Naive B cell (primary cell): ENCODE measurements around the gene SLC9A5. TPM values are rescaled to one million over a fixed set of nuclear protein-coding genes. Genes with fewer than 3 reads are reported as not detected.

Experiments used
- ATAC-seq, 2 donors: fragments of 150-1000 bp; cut with Tn5 transposase; 2 replicates each; pipeline ENCODE4 v1.10.0; 2021; ENCODE audit warnings: low read depth in 2 of 2, mild to moderate bottlenecking in 2 of 2, moderate library complexity in 2 of 2
- DNase-seq: peaks from one replicate; pipeline ENCODE4 v3.0.0; 2022
- H3K27ac Mint-ChIP-seq, 6 donors: one replicate each; pipeline ENCODE4 v1.8.0; 2020 to 2022; ENCODE audit warnings: mild to moderate bottlenecking in 6 of 6, mixed read lengths in 6 of 6, moderate library complexity in 5 of 6, inconsistent platforms in 2 of 6
- H3K27me3 Mint-ChIP-seq, 3 donors: one replicate each; pipeline ENCODE4 v1.8.0; 2021 to 2022; ENCODE audit warnings: mixed read lengths in 3 of 3, mild to moderate bottlenecking in 1 of 3
- H3K36me3 Mint-ChIP-seq, 2 donors: one replicate each; pipeline ENCODE4 v1.8.0; 2020 to 2022; ENCODE audit warnings: mixed read lengths in 2 of 2, inconsistent platforms in 1 of 2, mild to moderate bottlenecking in 1 of 2
- H3K4me1 Mint-ChIP-seq, 3 donors: one replicate each; pipeline ENCODE4 v1.8.0; 2020 to 2022; ENCODE audit warnings: mixed read lengths in 3 of 3, inconsistent platforms in 1 of 3, mild to moderate bottlenecking in 1 of 3, moderate library complexity in 1 of 3
- H3K4me3 Mint-ChIP-seq, 8 donors: one replicate each; pipeline ENCODE4 v1.8.0; 2020 to 2022; ENCODE audit warnings: mild to moderate bottlenecking in 8 of 8, mixed read lengths in 8 of 8, moderate library complexity in 8 of 8, inconsistent platforms in 2 of 8
- H3K9me3 Mint-ChIP-seq, 7 donors: one replicate each; pipeline ENCODE4 v1.8.0; 2020 to 2022; ENCODE audit warnings: mixed read lengths in 7 of 7, mild to moderate bottlenecking in 5 of 7, inconsistent platforms in 2 of 7, moderate library complexity in 1 of 7
- polyA plus RNA-seq, 6 donors: library from polyadenylated mRNA; unstranded; fragments of 300-500 nt; fragmentation: Illumina TruSeq; gene quantifications; one replicate each; pipeline ENCODE4 v1.2.3, GENCODE V29; 2021; ENCODE audit warnings: low read depth in 6 of 6

Gene SLC9A5
- polyA plus RNA-seq, 6 donors from 2014 or later = 0.08 to 0.14 (median 0.10) TPM; not detected in 2

GRCh38 chr16:67246756-67247191 lies 2.0 kb upstream of the SLC9A5 start:
- Mint-ChIP-seq H3K27me3 (peaks cover 0 to 20% (median 19%) of the 10 kb centered on the region in 3 donors), H3K27ac (peak overlapping the region in 3 of 6 donors; percentile 43 to 61 (median 54)), H3K4me1 (peaks cover 44 to 47% (median 45%) of the 10 kb centered on the region in 3 donors), H3K9me3 (no peaks in the 10 kb centered on the region), H3K36me3 (no peaks in the 10 kb centered on the region), H3K4me3 (peak overlapping the region; percentile 87 to 99 (median 96))
- DNase-seq (no peak), ATAC-seq (peak in 1 of 2 donors; percentile 1)

- Mint-ChIP-seq H3K27me3 (peaks cover 0 to 24% (median 23%) of the 10 kb centered on the region in 3 donors), H3K4me3 (peak within 1 kb of the TSS; percentile 87 to 99 (median 96)), H3K4me1 (peaks cover 44 to 47% (median 45%) of the 10 kb centered on the region in 3 donors), H3K36me3 (no peaks in the 10 kb centered on the region), H3K27ac (peak within 1 kb of the TSS; percentile 63 to 98 (median 90)), H3K9me3 (no peaks in the 10 kb centered on the region)
- DNase-seq (peak; percentile 98), ATAC-seq (peak; percentile 74 to 78)
These were observed 1.3 kb upstream of the SLC9A5 start, which contains the start of gene FHOD1 for GRCh38 chr16:67247192-67248072. FHOD1 (minus strand) TSS chr16:67247481; CDS start chr16:67247410, 71 bp downstream.

DNA sequence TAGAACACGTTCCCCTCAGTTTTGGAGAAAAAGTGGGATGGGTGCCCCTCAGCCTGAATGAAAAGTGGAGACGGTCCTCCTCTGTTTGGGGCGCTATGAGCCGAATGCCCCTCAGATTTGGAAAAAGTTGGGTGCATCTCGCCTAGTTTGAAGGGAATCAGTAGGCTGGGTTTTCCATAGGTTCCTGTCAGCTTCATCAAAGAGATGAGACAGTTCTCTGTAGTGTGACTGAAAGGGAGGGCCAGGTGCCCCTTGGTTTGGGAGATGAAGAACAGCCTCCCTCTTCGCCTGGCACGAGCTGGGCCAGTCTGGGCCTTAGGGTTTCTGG lies 742 bp upstream of the SLC9A5 start:
- Mint-ChIP-seq H3K27me3 (peaks cover 0 to 29% (median 23%) of the 10 kb centered on the region in 3 donors), H3K4me1 (peaks cover 44 to 45% (median 44%) of the 10 kb centered on the region in 3 donors), H3K27ac (peak overlapping the region in 5 of 6 donors; percentile 35 to 91 (median 74)), H3K36me3 (no peaks in the 10 kb centered on the region), H3K4me3 (peak overlapping the region; percentile 87 to 99 (median 96)), H3K9me3 (no peaks in the 10 kb centered on the region)
- DNase-seq (no peak), ATAC-seq (no peak)

- Mint-ChIP-seq H3K27ac (peak overlapping the region in 3 of 6 donors; percentile 59 to 91 (median 76)), H3K27me3 (peaks cover 0 to 33% (median 23%) of the 10 kb centered on the region in 3 donors), H3K4me1 (peaks cover 36 to 39% (median 36%) of the 10 kb centered on the region in 3 donors), H3K9me3 (no peaks in the 10 kb centered on the region), H3K36me3 (no peaks in the 10 kb centered on the region), H3K4me3 (peak overlapping the region; percentile 77 to 96 (median 84))
- ATAC-seq (no peak), DNase-seq (no peak)
These were observed 632 bp downstream of the SLC9A5 start for GRCh38 chr16:67249178-67250044.

DNA sequence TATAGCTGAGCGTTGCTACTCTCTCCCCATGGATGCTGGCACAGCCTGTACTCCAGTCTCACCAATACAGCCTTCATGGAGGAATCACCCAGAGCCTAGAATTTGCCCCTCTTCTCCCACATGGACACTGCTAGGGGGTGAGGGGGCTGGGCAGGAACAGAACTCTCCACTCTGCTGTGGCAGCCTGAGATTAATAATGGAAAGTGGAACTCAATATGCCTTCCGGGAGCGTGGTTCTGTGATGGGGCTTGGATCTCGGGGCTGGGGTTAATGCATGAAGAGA lies 1.2 kb downstream of the SLC9A5 start:
- Mint-ChIP-seq H3K27ac (peak overlapping the region in 1 of 6 donors; percentile 2), H3K4me1 (peaks cover 31 to 34% (median 31%) of the 10 kb centered on the region in 3 donors), H3K4me3 (peak overlapping the region in 7 of 8 donors; percentile 77 to 96 (median 84)), H3K27me3 (peaks cover 0 to 33% (median 23%) of the 10 kb centered on the region in 3 donors), H3K9me3 (no peaks in the 10 kb centered on the region), H3K36me3 (no peaks in the 10 kb centered on the region)
- no peak for DNase-seq
- no peak for ATAC-seq

DNA sequence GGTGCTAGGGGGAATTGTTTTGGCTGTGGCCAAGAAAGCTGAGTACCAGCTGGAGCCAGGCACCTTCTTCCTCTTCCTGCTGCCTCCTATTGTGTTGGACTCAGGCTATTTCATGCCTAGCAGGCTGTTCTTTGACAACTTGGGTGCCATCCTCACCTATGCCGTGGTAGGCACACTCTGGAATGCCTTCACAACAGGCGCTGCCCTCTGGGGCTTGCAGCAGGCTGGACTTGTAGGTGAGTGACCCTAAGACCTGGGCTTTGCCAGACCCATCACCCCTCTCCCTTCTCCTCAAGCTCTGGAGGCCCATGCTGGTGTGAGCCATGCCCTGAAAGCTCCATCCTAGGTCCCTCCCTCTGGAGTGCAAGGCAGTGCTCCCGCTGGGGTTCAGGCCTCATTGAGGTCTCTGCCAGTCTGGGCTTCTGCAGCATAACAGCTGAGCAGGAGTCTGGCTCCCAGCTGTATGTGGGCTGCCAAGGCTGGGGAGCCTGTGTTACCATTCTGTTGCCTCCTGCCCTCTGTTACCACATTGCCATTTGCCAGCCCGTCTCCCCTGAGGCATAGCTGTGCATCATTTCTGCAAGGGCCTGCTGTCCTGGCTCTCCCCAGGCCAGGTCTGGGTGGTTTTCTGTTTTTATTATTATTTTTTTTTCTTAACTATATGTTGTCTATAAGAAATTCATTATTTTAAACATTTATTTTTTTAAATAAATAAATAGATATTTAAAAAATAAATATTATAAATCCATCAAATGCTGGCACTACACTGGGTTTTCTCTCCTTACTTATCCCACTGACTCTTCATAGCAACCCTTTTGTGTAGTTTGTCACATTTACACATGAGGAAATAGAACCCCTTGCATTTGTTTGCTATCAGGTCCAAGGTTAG lies 4.1 kb downstream of the SLC9A5 start:
- no peak for ATAC-seq
- Mint-ChIP-seq H3K4me1 (peaks cover 14 to 19% (median 17%) of the 10 kb centered on the region in 3 donors), H3K27ac (no peak overlapping the region), H3K4me3 (peak overlapping the region in 1 of 8 donors; percentile 12), H3K27me3 (peaks cover 8 to 53% (median 40%) of the 10 kb centered on the region in 3 donors), H3K36me3 (no peaks in the 10 kb centered on the region), H3K9me3 (no peaks in the 10 kb centered on the region)
- no peak for DNase-seq

DNA sequence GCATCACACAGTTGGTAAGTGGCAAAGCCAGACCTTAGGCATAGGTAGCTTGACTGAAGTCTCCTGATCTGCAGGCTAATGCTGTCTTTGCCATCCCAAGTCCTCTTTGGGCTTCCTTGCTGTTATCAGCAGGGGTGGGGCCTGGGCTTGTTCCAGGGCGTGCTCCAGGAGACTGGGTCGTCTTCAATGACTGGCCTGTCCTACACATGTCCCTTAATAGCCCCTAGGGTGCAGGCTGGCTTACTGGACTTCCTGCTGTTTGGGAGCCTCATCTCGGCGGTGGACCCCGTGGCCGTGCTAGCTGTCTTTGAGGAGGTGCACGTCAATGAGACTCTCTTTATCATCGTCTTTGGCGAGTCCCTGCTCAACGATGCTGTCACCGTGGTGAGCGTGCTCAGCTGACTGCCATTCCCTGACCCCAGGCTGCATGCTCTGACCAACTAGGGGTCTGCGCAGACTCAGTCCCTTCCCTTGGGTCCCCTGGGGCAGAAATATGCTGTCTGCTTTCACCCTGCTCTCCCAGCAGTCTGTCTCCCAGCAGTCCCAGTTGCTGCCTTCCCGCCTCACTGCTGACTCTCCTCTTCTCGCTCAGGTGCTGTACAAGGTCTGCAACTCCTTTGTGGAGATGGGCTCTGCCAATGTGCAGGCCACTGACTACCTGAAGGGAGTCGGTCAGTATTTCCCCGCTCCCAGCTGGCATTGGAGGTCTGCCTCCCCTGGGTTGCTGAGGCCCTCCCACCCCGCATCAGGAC lies 6.2 kb downstream of the SLC9A5 start:
- H3K36me3 Mint-ChIP-seq = no peaks in the 10 kb centered on the region
- H3K9me3 Mint-ChIP-seq = no peaks in the 10 kb centered on the region
- no peak overlapping the region for H3K27ac Mint-ChIP-seq
- ATAC-seq = no peak
- H3K4me3 Mint-ChIP-seq = no peak overlapping the region
- DNase-seq = no peak
- H3K4me1 Mint-ChIP-seq = peaks cover 0 to 2% (median under 1%) of the 10 kb centered on the region in 3 donors
- peaks cover 10 to 48% (median 36%) of the 10 kb centered on the region in 3 donors for H3K27me3 Mint-ChIP-seq

GRCh38 chr16:67255553-67256221 lies 6.9 kb downstream of the SLC9A5 start:
- H3K4me3 Mint-ChIP-seq = no peak overlapping the region
- H3K9me3 Mint-ChIP-seq = no peaks in the 10 kb centered on the region
- DNase-seq (no peak), ATAC-seq (no peak)
- peaks cover 10 to 40% (median 28%) of the 10 kb centered on the region in 3 donors for H3K27me3 Mint-ChIP-seq
- H3K27ac Mint-ChIP-seq = no peak overlapping the region
- H3K4me1 Mint-ChIP-seq = peaks cover 0 to 4% (median 0%) of the 10 kb centered on the region in 3 donors
- no peaks in the 10 kb centered on the region for H3K36me3 Mint-ChIP-seq

DNA sequence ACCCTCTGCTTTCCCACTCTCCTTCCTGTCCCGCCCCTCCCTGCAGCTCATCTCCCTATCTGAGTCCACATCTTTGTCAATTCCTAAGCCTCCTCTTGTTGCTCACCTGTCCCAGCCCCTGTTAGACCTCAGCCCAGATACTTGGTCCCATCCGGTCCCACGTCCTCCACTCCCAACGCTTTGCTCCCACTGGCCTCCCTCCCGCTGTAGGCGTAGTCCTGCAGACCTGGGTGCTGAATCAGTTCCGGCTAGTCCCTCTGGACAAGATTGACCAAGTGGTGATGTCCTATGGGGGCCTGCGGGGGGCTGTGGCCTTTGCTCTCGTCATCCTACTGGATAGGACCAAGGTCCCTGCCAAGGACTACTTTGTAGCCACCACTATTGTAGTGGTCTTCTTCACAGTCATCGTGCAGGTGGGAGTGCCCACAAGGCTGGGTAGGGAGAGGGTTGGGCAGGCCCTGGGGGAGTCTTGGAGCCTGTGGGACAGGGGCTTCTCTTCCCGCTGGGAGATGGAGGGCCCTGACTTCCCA lies 8.0 kb downstream of the SLC9A5 start:
- Mint-ChIP-seq H3K36me3 (no peaks in the 10 kb centered on the region), H3K9me3 (no peaks in the 10 kb centered on the region)
- no peak for DNase-seq

DNA sequence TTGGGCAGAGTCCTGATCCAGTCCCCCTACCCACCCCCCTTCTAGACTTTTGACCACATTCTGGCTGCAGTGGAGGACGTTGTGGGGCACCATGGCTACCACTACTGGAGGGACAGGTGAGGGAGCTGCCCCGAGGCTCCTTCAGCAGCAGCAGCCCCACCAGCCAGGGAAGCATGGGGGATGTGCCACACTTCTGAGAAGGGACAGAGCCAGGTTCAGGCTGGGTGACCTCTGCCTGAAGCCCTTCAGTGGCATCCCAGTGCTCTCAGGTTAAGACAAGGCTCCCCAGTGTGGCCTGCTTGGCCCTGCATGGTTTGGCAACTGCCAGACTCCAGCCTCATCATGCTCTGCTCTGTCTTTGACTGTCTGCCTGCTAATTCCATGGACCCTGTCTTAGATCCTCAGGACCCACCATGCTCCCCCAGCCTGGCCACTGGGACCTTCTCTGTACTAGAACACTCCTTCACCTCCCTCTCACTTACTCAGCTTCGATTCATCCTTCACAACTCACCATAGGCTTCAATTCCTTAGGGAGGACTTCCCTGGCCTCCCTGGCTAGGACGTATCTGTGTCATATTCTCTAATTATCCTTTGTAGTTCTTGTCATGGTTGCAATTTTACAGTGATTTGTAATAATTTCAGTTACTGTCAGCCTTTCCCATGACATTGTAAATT lies 8.8 kb downstream of the SLC9A5 start:
- H3K27ac Mint-ChIP-seq = no peak overlapping the region

More for the DNA sequence above, 8.0 kb downstream of the SLC9A5 start:
- peaks cover 10 to 36% (median 24%) of the 10 kb centered on the region in 3 donors for H3K27me3 Mint-ChIP-seq
- no peak for ATAC-seq
- H3K4me3 Mint-ChIP-seq = no peak overlapping the region
- peak overlapping the region in 1 of 6 donors; percentile 4 for H3K27ac Mint-ChIP-seq
- peaks cover 0 to 4% (median 0%) of the 10 kb centered on the region in 3 donors for H3K4me1 Mint-ChIP-seq

More for the DNA sequence above, 8.8 kb downstream of the SLC9A5 start:
- H3K4me1 Mint-ChIP-seq = peaks cover 0 to 4% (median 0%) of the 10 kb centered on the region in 3 donors
- peak overlapping the region in 1 of 8 donors; percentile 53 for H3K4me3 Mint-ChIP-seq
- no peak for DNase-seq
- no peaks in the 10 kb centered on the region for H3K36me3 Mint-ChIP-seq
- no peaks in the 10 kb centered on the region for H3K9me3 Mint-ChIP-seq
- peaks cover 10 to 31% (median 27%) of the 10 kb centered on the region in 3 donors for H3K27me3 Mint-ChIP-seq
- no peak for ATAC-seq
